IMR-90 (cell line): ENCODE results near the gene ZNF816. TPM values are rescaled to one million over a fixed set of nuclear protein-coding genes. Genes with fewer than 3 reads are reported as not detected.

Source experiments
- ATAC-seq: fragments of 200-7000 bp; cut with Tn5 transposase; 2 replicates; pipeline ENCODE4 v1.9.1; 2020; ENCODE audit warnings: low read depth, mild to moderate bottlenecking, moderate library complexity
- BruUV-seq: library from RNA; stranded (reverse); fragments of 400-500 nt; replicated peaks from 2 replicates; lab custom pipeline; 2021; lab: Mats Ljungman, UMichigan
- CTCF ChIA-PET: fragments of 300-600 bp; formaldehyde crosslinking; extraction: SDS; loops from one replicate; lab custom pipeline; 2021; ENCODE audit warnings: antibody characterized with exemption; lab: Yijun Ruan, JAX
- POLR2A ChIA-PET: fragments of 300-600 bp; sonication (Branson Sonifier 250); formaldehyde crosslinking; loops from one replicate; lab custom pipeline; 2022; ENCODE audit warnings: antibody characterized with exemption; ENCODE audit not compliant: unreplicated experiment; lab: Charles Lee
- DNase-seq: peaks from one replicate; pipeline ENCODE4 v3.0.0; 2013
- H2AFZ ChIP-seq: replicated peaks from 2 replicates; pipeline ENCODE3; 2013; ENCODE audit warnings: low read length, mild to moderate bottlenecking; ENCODE audit not compliant: poor library complexity
- H2AK5ac ChIP-seq: 2 replicates; pipeline ENCODE4 v1.6.1; 2013; ENCODE audit warnings: low read depth, low read length, inconsistent platforms
- H2AK9ac ChIP-seq: replicated peaks from 2 replicates; pipeline ENCODE3; 2013; ENCODE audit warnings: mild to moderate bottlenecking, low read depth, low read length, moderate library complexity; ENCODE audit not compliant: poor library complexity
- H2BK120ac ChIP-seq: 2 replicates; pipeline ENCODE4 v1.6.1; 2013; ENCODE audit warnings: low read depth, low read length, inconsistent platforms
- H2BK15ac ChIP-seq: 3 replicates; pipeline ENCODE4 v1.6.1; 2013; ENCODE audit warnings: low read depth, low read length, inconsistent platforms
- H2BK20ac ChIP-seq: 2 replicates; pipeline ENCODE4 v1.6.1; 2013; ENCODE audit warnings: low read depth, mild to moderate bottlenecking, inconsistent platforms, low read length, moderate library complexity
- H2BK5ac ChIP-seq: 2 replicates; pipeline ENCODE4 v1.6.1; 2013; ENCODE audit warnings: mild to moderate bottlenecking, low read depth, low read length, inconsistent platforms; ENCODE audit not compliant: poor library complexity, severe bottlenecking
- H3K14ac ChIP-seq: replicated peaks from 2 replicates; pipeline ENCODE4 v1.6.1; 2013; ENCODE audit warnings: low read depth, low read length, inconsistent platforms
- H3K18ac ChIP-seq: 2 replicates; pipeline ENCODE4 v1.6.1; 2013; ENCODE audit warnings: low read depth, low read length, control low read depth
- H3K23ac ChIP-seq: 2 replicates; pipeline ENCODE4 v1.6.1; 2013; ENCODE audit warnings: low read depth, low read length, inconsistent platforms
- H3K27ac ChIP-seq: 2 replicates; pipeline ENCODE4 v1.5.1; 2013; ENCODE audit warnings: mild to moderate bottlenecking, control low read depth, low read length; ENCODE audit not compliant: insufficient read depth
- H3K27me3 ChIP-seq: 2 replicates; pipeline ENCODE4 v1.6.1; 2013; ENCODE audit warnings: low read length; ENCODE audit not compliant: control insufficient read depth, insufficient read depth
- H3K36me3 ChIP-seq: 2 replicates; pipeline ENCODE4 v1.6.1; 2013; ENCODE audit warnings: low read length, mixed read lengths; ENCODE audit not compliant: control insufficient read depth, insufficient read depth
- H3K4ac ChIP-seq: 2 replicates; pipeline ENCODE4 v1.6.1; 2013; ENCODE audit warnings: low read depth, low read length, inconsistent platforms
- H3K4me1 ChIP-seq: 2 replicates; pipeline ENCODE4 v1.6.1; 2013; ENCODE audit warnings: low read length, mixed read lengths; ENCODE audit not compliant: control insufficient read depth, insufficient read depth
- H3K4me2 ChIP-seq: 2 replicates; pipeline ENCODE4 v1.6.1; 2013; ENCODE audit warnings: low read depth, mild to moderate bottlenecking, control low read depth, low read length, moderate library complexity
- H3K4me3 ChIP-seq: 2 replicates; pipeline ENCODE4 v1.5.1; 2013; ENCODE audit warnings: low read depth, mild to moderate bottlenecking, control low read depth, low read length, moderate library complexity; ENCODE audit not compliant: insufficient read depth
- H3K56ac ChIP-seq: 2 replicates; pipeline ENCODE4 v1.6.1; 2013; ENCODE audit warnings: low read length, inconsistent platforms; ENCODE audit not compliant: insufficient read depth; ENCODE audit errors: extremely low read depth
- H3K79me1 ChIP-seq, 2 experiments: 2 replicates each; pipeline ENCODE4 v1.6.1; 2013; ENCODE audit warnings: low read length in 2 of 2, inconsistent platforms in 1 of 2, low read depth in 1 of 2
- H3K9ac ChIP-seq: 2 replicates; pipeline ENCODE4 v1.6.1; 2013; ENCODE audit warnings: low read depth, low read length, control low read depth
- H3K9me1 ChIP-seq: 2 replicates; pipeline ENCODE4 v1.6.1; 2013; ENCODE audit warnings: low read length, inconsistent platforms; ENCODE audit not compliant: insufficient read depth
- H3K9me3 ChIP-seq: 2 replicates; pipeline ENCODE4 v1.6.1; 2013; ENCODE audit warnings: low read length; ENCODE audit not compliant: control insufficient read depth, insufficient read depth
- H4K20me1 ChIP-seq: 2 replicates; pipeline ENCODE4 v1.6.1; 2013; ENCODE audit warnings: low read length, inconsistent platforms; ENCODE audit not compliant: insufficient read depth
- H4K5ac ChIP-seq: 2 replicates; pipeline ENCODE4 v1.6.1; 2013; ENCODE audit warnings: mild to moderate bottlenecking, low read depth, low read length, control low read depth
- H4K8ac ChIP-seq, 2 experiments: 2 replicates each; pipeline ENCODE4 v1.6.1; 2013; ENCODE audit warnings: low read depth in 2 of 2, low read length in 2 of 2, control low read depth in 1 of 2, inconsistent platforms in 1 of 2
- H4K91ac ChIP-seq: 2 replicates; pipeline ENCODE4 v1.6.1; 2013; ENCODE audit warnings: low read depth, low read length, inconsistent platforms; ENCODE audit not compliant: insufficient read depth
- CTCF ChIP-seq: conservative IDR thresholded peaks from 2 replicates; pipeline ENCODE4 v1.5.1; 2012; ENCODE audit warnings: mild to moderate bottlenecking, low read depth, low read length, improper control_type of control experiment
- ELK1 ChIP-seq: fragments of 150-350 bp; IDR thresholded peaks from 2 replicates; pipeline ENCODE4 v1.6.1; 2016; ENCODE audit warnings: low read depth, mild to moderate bottlenecking, low read length, moderate library complexity, borderline replicate concordance
- MAZ ChIP-seq: IDR thresholded peaks from 2 replicates; pipeline ENCODE4 v1.6.1; 2012; ENCODE audit warnings: low read depth, mild to moderate bottlenecking, low read length, improper control_type of control experiment, moderate library complexity, borderline replicate concordance
- NFE2L2 ChIP-seq: fragments of 150-350 bp; IDR thresholded peaks from 2 replicates; pipeline ENCODE4 v1.6.1; 2016; ENCODE audit warnings: low read depth, mild to moderate bottlenecking, low read length
- WGBS, 2 experiments: methylation state at CpG; one replicate each; pipeline versions ENCODE4 v1.1.5 to v1.1.7; 2013; ENCODE audit warnings: missing lambda C conversion rate in 2 of 2; ENCODE audit not compliant: insufficient read length in 1 of 2; ENCODE audit errors: extremely low coverage in 2 of 2; 5-methylcytosine and 5-hydroxymethylcytosine counted together
- dilution Hi-C: fragments of 300-500 bp; cut with HindIII; formaldehyde crosslinking; loops from one replicate; pipeline ENCODE4 v1.14.3; 2018; ENCODE audit warnings: low sequenced_read_pairs; ENCODE audit not compliant: unreplicated experiment
- in situ Hi-C: fragments of 300-500 bp; cut with MboI; formaldehyde crosslinking; loops from 3 replicates; pipeline ENCODE4 v1.14.3; 2019; ENCODE audit warnings: low sequenced_read_pairs, inconsistent platforms, mixed read lengths
- intact Hi-C: fragments of 100-400 bp; cut with micrococcal nuclease; formaldehyde crosslinking; loops from 2 replicates; pipeline ENCODE4 v1.10.0; 2022
- polyA plus RNA-seq, 3 experiments: library from polyadenylated mRNA; depleted of rRNA; stranded (reverse); fragments of >200 nt; gene quantifications; 2 replicates each; pipeline ENCODE4 v1.2.3, GENCODE V29; 2012; ENCODE audit warnings: low replicate concordance in 1 of 3
- total RNA-seq: library from RNA; depleted of rRNA; stranded (reverse); fragments of >200 nt; gene quantifications from 2 replicates; pipeline ENCODE4 v1.2.3, GENCODE V29; 2012

The ZNF816 gene
- total and polyA plus RNA-seq, 2 of the 4 experiments (the other 2 are of a cell fraction): 1.6 to 12.0 TPM

- Histone ChIP-seq H3K4me3 (peak overlapping the region; percentile 59), H2BK120ac (no peak overlapping the region), H2AFZ (peak overlapping the region; percentile 95), H3K9me3 (no peaks in the 10 kb centered on the region), H2BK5ac (no peak overlapping the region), H3K4me2 (peak overlapping the region; percentile 92), H3K56ac (peak overlapping the region; percentile 22; the same call in 1 of the 2 replicates), H3K18ac (no peak overlapping the region), H4K20me1 (no peaks in the 10 kb centered on the region), H3K9me1 (no peaks in the 10 kb centered on the region), H4K5ac (no peak overlapping the region), H4K91ac (no peak overlapping the region; the same call in 1 of the 2 replicates), H3K36me3 (no peaks in the 10 kb centered on the region), H4K8ac (peak overlapping the region in 1 of 2 experiments; percentile 50; a peak in 1 of 4 replicates), H3K79me1 (peaks cover 4 to 6% of the 10 kb centered on the region in 2 experiments; a peak in 2 of 4 replicates), H3K4me1 (0 out of 2 replicates have a peak, but pooled peaks cover 3% of the 10 kb centered on the region), H3K23ac (no peak overlapping the region), H2BK20ac (no peak overlapping the region), H2AK9ac (no peak overlapping the region), H3K14ac (peak overlapping the region; percentile 12; the same call in 1 of the 2 replicates), H2AK5ac (no peak overlapping the region), H3K4ac (0 out of 2 replicates have a peak overlapping the region, but pooled peaks have one; percentile 8), H3K27ac (peak overlapping the region; percentile 58), H2BK15ac (no peak overlapping the region), H3K27me3 (no peaks in the 10 kb centered on the region), H3K9ac (peak overlapping the region; percentile 68)
- in situ Hi-C loops: no loop called here
- POLR2A ChIA-PET: no interaction called here
- WGBS, 2 experiments: 0% methylated on average over 4 of the region's 50 CpGs; no CpG with 5 or more reads in 1 of the 2 experiments
- intact Hi-C loops: loop anchor here (1.0 to 10.0 kb wide), 2 partner anchors 109 to 201 kb away; partner anchors contain the start of gene ZNF665
- peak; percentile 93 for ATAC-seq
- peak; percentile 59 for TF ChIP-seq CTCF
- no peak for TF ChIP-seq NFE2L2
- TF ChIP-seq ELK1: no peak
- TF ChIP-seq MAZ: peak; percentile 24; the same call in 1 of the 2 replicates
- BruUV-seq: no TSS peak
- CTCF ChIA-PET: interaction anchor here (0.6 to 0.8 kb wide), 3 partner anchors 36 to 1370 kb away, joined by 3 to 5 read pairs (median 4); no protein-coding TSS in a partner anchor
- DNase-seq: peak; percentile 66
- dilution Hi-C loops: no loop called here
Observed at GRCh38 chr19:52993342-52994178, 30.9 kb upstream of the ZNF816 start.
